ENCODE data around the gene SLC5A11.
"Not testable (repeated sequence)": the region's sequence is repeated elsewhere in the genome, so short reads cannot be mapped to it uniquely, and the experiment has no call there.

SLC5A11 gene

GRCh38 chr16:24836836-24837235 is 8.9 kb upstream of the SLC5A11 start:
- no peak for DNase-seq

- no peak for DNase-seq
Observed at GRCh38 chr16:24837969-24838368, 7.8 kb upstream of the SLC5A11 start.

DNA sequence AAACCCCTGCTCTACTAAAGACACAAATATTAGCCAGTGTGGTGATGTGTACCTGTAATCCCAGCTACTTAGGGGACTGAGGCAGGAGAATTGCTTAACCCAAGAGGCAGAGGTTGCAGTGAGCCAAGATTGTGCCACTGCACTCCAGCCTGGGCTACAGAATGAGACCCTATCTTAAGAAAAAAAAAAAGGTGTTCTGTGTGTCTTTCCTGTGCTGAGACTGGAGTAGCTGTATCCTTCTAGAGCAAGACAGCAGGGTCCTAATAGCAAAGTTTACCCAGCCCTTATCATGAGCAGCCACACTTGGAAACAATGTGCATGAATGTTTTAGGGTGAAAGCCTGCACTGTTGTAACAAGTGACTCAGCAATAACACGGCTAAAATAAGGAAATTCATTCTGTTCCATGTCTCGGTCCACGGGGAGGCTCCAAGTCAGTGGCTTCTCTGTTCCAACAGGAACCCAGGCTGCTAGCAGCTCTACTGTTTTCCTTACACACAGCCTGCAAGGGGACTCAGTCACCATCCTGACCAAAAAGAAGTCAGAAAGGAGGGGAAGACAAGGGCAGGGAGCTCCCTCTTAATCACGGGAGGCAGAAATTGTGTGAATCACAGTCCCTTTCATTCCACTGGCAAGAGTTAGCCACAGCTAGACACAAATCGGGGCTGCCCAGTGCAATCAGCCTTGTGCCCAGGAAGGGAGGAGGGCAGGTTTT is 7.1 kb upstream of the SLC5A11 start:
- DNase-seq = no peak

GRCh38 chr16:24839347-24839972 is 6.3 kb upstream of the SLC5A11 start:
- DNase-seq = no peak

DNA sequence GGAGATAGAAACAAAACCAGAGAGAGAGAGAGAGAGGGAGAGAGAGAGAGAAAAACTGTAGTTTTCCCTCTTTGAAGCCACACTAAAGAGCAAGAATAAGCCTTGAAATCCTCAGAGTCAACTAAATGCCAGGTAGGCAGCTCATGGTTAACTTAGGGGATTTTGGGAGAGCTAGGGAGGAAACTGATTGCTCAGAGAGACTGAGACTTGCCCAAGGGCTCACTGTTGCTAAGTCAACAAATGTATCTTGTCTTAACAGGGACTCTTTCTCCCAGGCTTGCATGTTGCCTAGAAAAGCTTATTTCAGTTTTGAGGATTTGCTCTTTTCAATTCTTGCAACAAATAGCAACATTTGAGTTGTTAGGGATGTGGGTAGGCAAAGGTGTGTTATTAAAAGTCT is 4.5 kb upstream of the SLC5A11 start:
- no peak for DNase-seq

DNA sequence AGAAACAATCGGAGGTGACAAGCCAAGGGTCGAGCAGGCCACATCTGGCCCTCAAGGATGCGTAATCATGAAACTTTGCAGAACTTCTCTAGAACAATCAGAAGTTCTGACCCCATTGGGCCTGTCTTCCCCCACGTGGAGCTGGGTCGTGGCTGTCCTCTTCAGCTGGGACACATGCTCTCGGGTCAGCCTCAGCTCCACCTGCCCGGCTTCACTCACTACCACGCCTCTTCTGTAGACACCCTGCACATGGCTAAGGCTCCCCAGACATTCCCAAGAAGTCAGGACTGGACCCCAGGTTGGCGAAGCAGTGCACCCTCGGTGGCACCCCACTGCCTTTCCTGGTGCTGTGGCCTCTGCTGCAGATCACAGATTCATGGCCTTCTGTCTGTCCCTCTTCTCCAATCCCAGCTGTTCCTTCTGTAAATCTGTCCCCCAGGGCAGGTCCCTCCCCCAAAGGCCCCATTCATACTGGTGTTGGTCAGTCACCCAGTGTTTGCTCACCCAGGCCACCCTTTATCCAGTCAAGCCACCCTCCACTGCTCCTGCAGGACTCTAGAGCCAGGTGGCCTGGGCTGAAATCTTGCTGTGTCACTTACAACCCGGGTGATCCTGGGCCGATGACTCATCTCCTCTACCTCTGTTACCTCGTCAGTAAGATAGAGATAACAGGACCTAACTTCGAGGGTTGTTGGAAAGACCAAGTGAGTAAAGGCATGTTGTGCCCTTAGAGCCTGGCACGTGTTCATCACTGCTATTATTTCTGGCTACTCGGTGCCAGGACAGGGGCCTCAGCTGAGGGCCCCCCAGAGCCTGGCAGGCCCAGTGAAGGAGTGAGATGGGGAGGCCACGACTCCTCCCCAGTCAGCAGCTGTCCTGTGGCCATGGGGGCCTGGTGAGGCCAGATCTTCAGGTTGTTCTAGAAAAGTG is 1.4 kb upstream of the SLC5A11 start:
- DNase-seq = no peak

DNA sequence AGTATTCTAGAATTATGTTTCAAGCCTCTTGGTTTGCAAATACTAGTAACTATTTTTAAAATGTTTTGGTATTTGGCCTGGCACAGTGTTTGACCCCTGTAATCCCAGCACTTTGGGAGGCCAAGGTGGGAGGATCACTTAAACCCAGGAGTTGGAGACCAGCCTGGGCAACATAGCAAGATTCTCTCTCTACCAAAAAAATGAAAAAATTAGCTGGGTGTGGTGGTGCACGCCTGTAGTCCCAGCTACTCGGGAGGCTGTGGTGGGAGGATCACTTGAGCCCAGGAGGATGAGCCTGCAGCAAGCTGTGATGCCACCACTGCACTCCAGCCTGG is 765 bp upstream of the SLC5A11 start:
- not testable (repeated sequence) for DNase-seq

DNA sequence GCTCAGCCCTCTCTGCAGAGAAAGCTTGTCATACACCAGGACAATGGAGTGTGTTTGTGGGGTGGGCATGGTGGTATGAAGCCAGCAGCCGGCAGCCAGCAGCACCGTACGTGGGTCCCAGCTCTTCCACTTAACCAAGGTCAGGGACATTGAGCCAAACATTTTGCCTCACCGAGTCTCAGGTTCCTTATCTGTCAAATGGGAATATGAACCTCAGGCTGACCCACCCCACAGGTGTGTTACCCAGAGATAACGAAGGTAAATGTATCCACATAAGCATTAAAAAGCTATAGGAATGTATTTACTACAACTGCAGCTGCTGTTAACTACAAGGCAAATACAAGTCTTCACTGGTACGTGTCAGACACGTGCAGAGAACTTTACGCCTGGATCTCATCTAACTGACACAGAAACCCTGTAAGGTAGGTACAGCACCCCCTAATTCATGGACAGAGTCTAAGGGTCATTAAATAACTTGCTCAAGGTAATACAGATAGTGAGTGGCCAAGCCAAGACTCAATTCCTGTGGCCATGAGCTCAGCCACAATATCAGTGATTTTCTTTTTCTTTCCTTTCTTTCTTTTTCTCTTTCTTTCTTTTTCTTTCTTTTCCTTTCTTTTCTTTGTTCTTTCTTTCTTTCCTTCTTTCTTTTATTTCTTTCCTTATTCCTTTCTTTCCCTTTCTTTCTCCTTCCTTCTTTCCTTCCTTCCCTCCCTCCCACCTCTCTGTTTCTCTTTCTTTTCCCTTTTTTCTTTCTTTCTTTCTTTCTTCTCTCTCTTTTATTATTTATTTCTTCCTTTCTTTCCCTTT is 990 bp downstream of the SLC5A11 start:
- no peak for DNase-seq

GRCh38 chr16:24847358-24847664 is 1.5 kb downstream of the SLC5A11 start:
- DNase-seq = no peak

DNA sequence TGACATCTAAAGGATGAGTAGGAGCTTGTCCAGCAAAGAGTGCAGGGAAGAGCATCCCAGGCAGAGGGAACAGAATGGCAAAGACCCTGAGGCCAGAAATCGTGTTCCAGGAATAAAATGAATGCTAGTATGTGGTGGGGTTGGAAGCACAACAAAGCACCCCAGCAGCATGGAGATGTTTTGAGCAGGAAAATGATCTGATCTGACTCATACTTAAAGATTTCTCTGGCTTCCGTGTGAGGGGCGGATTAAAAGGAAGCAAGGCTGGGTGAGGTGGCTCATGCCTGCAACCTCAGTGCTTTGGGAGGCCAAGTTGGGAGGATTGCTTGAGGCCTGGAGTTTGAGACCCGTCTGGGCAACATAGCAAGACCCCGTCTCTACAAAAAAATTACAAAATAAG is 2.3 kb downstream of the SLC5A11 start:
- DNase-seq = no peak

- DNase-seq = no peak
Observed at GRCh38 chr16:24849641-24850040, 3.9 kb downstream of the SLC5A11 start.

DNA sequence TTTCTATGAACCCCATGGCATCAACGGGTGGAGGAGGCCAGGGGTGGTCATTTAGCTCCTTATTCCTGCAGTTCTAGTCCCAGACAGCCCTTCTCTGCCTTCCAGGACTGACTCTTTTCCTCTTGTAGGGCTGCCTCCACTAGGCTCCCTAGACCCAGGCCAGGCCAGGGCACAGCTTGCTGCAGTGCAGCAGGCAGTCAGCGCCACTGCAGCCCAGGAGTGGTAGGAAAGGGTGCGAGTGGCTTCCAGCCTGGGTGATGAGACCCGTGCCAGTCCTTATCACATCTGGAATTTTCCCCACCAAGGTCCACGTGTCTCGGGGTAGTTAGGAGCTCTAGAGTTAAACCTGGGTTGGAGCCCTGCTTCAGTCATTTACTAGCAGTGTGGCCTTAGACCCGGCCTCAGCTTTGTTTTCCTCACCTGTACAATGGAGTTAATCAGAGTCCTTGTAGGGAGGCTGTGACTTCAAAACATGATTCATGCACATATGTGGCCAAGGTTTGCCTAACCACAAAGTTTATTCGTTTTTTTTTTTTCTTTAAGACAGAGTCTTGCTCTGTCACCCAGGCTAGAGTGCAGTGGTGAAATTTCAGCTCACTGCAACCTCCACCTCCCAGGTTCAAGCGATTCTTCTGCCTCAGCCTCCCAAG is 4.7 kb downstream of the SLC5A11 start:
- peak; percentile 32 for DNase-seq

DNA sequence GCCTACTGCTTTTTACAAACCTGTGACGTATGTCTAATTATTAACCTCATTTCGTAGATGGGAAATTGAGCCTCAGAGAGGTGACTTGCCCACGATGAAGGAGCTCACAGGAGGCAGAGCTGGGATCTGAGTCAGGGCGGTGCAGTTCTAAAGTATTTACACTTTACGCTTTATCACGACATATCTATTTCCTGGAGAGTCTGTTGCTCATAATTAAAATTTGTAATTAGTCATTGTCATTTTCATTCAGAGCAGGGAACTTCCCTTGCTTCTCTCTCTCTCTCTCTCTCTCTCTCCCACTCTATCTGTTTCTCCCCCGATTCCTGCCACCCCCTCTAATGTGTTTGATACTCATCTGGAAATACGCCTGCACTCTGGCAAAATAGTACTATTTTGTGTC is 5.9 kb downstream of the SLC5A11 start:
- DNase-seq = no peak

- DNase-seq = no peak
Observed at GRCh38 chr16:24852281-24852721, 6.5 kb downstream of the SLC5A11 start.

DNA sequence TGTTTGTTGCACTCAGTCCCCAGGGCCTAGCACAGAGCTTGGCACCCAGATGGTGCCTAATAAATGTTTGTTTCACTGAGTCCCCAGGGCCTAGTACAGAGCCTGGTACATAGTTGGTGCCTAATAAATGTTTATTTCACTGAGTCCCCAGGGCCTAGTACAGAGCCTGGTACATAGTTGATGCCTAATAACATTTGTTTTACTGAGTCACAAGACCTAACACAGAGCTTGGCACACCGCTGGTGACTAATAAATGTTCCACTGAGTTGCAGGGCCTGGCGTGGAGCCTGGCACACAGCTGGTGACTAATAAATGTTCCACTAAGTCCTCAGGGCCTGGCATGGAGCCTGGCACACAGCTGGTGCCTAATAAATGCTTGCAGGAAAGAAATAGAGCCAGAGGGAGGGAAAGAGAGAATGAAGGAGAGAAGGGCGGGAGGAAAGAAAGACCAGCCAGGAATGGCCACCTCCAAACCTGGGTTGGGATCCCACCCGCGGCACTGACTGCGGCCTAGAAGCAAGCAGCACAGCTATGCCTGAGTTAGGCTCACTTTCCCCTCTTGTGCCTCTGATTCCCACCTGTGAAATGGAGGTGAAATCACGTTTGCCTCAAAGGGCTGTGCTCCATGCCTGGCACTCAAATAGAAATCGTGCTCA is 7.5 kb downstream of the SLC5A11 start:
- DNase-seq = no peak

- DNase-seq = no peak
Observed at GRCh38 chr16:24853830-24854229, 8.1 kb downstream of the SLC5A11 start.

GRCh38 chr16:24854607-24855171 is 8.9 kb downstream of the SLC5A11 start:
- no peak for DNase-seq

DNA sequence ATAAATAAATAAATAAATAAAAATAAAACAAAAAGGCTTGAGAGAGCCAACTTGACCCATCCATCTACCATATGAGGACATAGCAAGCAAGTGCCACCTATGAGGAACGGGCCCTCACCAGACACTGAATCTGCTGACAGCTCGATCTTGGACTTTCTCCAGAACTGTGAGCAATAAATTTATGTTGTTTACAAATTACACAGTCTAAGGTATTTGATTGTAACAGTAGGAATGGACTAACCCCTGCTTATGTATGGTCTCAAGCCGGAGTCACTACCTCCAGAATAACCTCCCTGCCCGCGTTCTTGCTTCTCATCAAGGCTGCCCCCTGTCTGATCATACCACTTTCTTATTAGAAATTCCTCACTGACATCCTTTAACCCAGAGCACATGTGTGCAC is 9.9 kb downstream of the SLC5A11 start:
- no peak for DNase-seq

GRCh38 chr16:24856871-24857270 is 11.1 kb downstream of the SLC5A11 start:
- not testable (repeated sequence) for DNase-seq

GRCh38 chr16:24858219-24859041 is 12.7 kb downstream of the SLC5A11 start:
- peak; percentile 71 for DNase-seq

GRCh38 chr16:24861461-24861860 is 15.7 kb downstream of the SLC5A11 start:
- no peak for DNase-seq
